Sigmoid colon (tissue), 4 donors: ENCODE data around the gene FGF11.

ENCODE experiments used
- POLR2AphosphoS5 ChIP-seq, 4 donors: sonication (generic); formaldehyde crosslinking; IDR thresholded peaks; one replicate each; pipeline ENCODE4 v1.6.1; 2017; ENCODE audit warnings: antibody characterized with exemption in 4 of 4
- TF ChIP-seq, protein P1 (sequence below), 4 experiments: fragments of 450-650 bp in 3 of 4; fragments of 200-600 bp in 1 of 4; IDR thresholded peaks; one replicate each; pipeline ENCODE4 v1.5.1; 2016 to 2019; ENCODE audit warnings: antibody characterized with exemption in 4 of 4, mild to moderate bottlenecking in 3 of 4, moderate library complexity in 2 of 4

DNA sequence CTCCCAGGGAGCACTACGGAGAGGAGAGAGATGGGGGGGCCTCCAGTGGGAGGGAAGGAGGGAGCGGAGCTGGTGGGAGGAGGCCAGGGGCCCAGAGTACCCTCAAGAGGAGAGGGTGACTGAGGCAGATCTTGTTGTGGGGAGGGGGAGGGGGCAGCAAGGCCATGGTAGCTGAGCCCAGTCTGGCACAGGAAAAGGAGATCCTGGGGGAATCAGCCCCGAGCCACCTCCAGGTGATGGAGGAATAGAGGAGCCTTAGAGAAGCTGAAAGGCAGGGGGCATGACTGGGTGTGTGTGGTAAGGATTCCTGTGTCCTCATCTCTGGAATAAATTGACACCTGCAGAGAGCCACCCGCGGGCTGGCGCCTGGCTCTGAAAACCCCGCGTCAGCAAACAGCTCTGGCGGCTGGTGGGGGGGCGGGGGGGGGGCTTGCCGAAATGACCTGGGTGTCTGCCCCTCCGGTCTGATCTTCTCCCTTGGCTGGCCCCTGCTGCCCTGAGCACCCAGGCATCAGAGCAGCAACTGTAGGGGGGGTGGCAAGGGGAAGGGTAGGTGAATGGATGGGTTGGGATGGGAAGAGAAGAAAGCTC is 33.0 kb upstream of the FGF11 start:
- TF ChIP-seq POLR2AphosphoS5 (IDR thresholded peaks at IDR 0.05) = no peak
- TF ChIP-seq, protein P1, sequence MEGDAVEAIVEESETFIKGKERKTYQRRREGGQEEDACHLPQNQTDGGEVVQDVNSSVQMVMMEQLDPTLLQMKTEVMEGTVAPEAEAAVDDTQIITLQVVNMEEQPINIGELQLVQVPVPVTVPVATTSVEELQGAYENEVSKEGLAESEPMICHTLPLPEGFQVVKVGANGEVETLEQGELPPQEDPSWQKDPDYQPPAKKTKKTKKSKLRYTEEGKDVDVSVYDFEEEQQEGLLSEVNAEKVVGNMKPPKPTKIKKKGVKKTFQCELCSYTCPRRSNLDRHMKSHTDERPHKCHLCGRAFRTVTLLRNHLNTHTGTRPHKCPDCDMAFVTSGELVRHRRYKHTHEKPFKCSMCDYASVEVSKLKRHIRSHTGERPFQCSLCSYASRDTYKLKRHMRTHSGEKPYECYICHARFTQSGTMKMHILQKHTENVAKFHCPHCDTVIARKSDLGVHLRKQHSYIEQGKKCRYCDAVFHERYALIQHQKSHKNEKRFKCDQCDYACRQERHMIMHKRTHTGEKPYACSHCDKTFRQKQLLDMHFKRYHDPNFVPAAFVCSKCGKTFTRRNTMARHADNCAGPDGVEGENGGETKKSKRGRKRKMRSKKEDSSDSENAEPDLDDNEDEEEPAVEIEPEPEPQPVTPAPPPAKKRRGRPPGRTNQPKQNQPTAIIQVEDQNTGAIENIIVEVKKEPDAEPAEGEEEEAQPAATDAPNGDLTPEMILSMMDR (IDR thresholded peaks at IDR 0.05) = no peak
